WTC11 (cell line): ENCODE data around the gene EFCAB5. TPM values are rescaled to one million over a fixed set of nuclear protein-coding genes. Genes with fewer than 3 reads are reported as not detected.
"Not testable (repeated sequence)": the region's sequence is repeated elsewhere in the genome, so short reads cannot be mapped to it uniquely, and the experiment has no call there.

Experiments
- ATAC-seq: fragments of 200-7000 bp; cut with Tn5 transposase; 2 replicates; pipeline ENCODE4 v1.10.0; 2021; ENCODE audit warnings: mild to moderate bottlenecking, moderate library complexity
- CTCF ChIA-PET: fragments of 300-600 bp; sonication (Branson Sonifier 250); formaldehyde crosslinking; loops from one replicate; lab custom pipeline; 2021; ENCODE audit warnings: antibody characterized with exemption; lab: Charles Lee
- POLR2A ChIA-PET: fragments of 350-600 bp; sonication (Branson Sonifier 250); formaldehyde crosslinking; loops from one replicate; lab custom pipeline; 2021; ENCODE audit warnings: antibody characterized with exemption; lab: Charles Lee
- DNase-seq: peaks from one replicate; pipeline ENCODE4 v3.0.0; 2021; ENCODE audit warnings: low spot score
- H3K27ac Mint-ChIP-seq: 2 replicates; pipeline ENCODE4 v1.8.0; 2021; ENCODE audit warnings: mixed read lengths
- H3K27me3 Mint-ChIP-seq: 2 replicates; pipeline ENCODE4 v1.8.0; 2021; ENCODE audit warnings: low read depth, mild to moderate bottlenecking, moderate library complexity, mixed read lengths
- H3K36me3 Mint-ChIP-seq: 2 replicates; pipeline ENCODE4 v1.8.0; 2021; ENCODE audit warnings: mixed read lengths
- H3K4me1 Mint-ChIP-seq: 2 replicates; pipeline ENCODE4 v1.8.0; 2022; ENCODE audit warnings: mixed read lengths
- H3K4me3 Mint-ChIP-seq: 2 replicates; pipeline ENCODE4 v1.8.0; 2021; ENCODE audit warnings: mild to moderate bottlenecking, moderate library complexity, mixed read lengths
- H3K9me3 Mint-ChIP-seq: 2 replicates; pipeline ENCODE4 v1.8.0; 2021; ENCODE audit warnings: mixed read lengths
- ATF1 ChIP-seq: sonication (generic); formaldehyde crosslinking; IDR thresholded peaks from 2 replicates; pipeline ENCODE4 v1.8.1; 2023; ENCODE audit warnings: mild to moderate bottlenecking, moderate library complexity, missing genetic modification reagents
- CDX4 ChIP-seq: fragments of 250-450 bp; sonication (Bioruptor Pico); IDR thresholded peaks from 2 replicates; pipeline ENCODE4 v1.9.0; 2021; ENCODE audit warnings: moderate library complexity, mild to moderate bottlenecking, inconsistent platforms, borderline replicate concordance
- E2F1 ChIP-seq: sonication (generic); formaldehyde crosslinking; IDR thresholded peaks from 2 replicates; pipeline ENCODE4 v1.8.0; 2022; ENCODE audit warnings: mild to moderate bottlenecking, missing genetic modification reagents
- ESRRA ChIP-seq: sonication (generic); formaldehyde crosslinking; IDR thresholded peaks from 2 replicates; pipeline ENCODE4 v1.8.1; 2022; ENCODE audit warnings: mild to moderate bottlenecking, missing genetic modification reagents, borderline replicate concordance
- FOXJ3 ChIP-seq: sonication (generic); formaldehyde crosslinking; IDR thresholded peaks from 2 replicates; pipeline ENCODE4 v1.9.0; 2021; ENCODE audit warnings: missing genetic modification reagents, mild to moderate bottlenecking, borderline replicate concordance
- KAT7 ChIP-seq: sonication (generic); formaldehyde crosslinking; IDR thresholded peaks from 2 replicates; pipeline ENCODE4 v1.8.1; 2023; ENCODE audit warnings: missing genetic modification reagents, mild to moderate bottlenecking, borderline replicate concordance
- NFE2L1 ChIP-seq: sonication (generic); formaldehyde crosslinking; IDR thresholded peaks from 2 replicates; pipeline ENCODE4 v1.8.1; 2023; ENCODE audit warnings: missing genetic modification reagents
- NR2C2 ChIP-seq: sonication (generic); formaldehyde crosslinking; IDR thresholded peaks from 2 replicates; pipeline ENCODE4 v1.8.0; 2022; ENCODE audit warnings: mild to moderate bottlenecking, missing genetic modification reagents
- SMAD3 ChIP-seq: sonication (generic); formaldehyde crosslinking; IDR thresholded peaks from 2 replicates; pipeline ENCODE4 v1.8.0; 2022; ENCODE audit warnings: missing genetic modification reagents, mild to moderate bottlenecking, borderline replicate concordance
- ZNF263 ChIP-seq: sonication (generic); formaldehyde crosslinking; IDR thresholded peaks from 2 replicates; pipeline ENCODE4 v1.8.1; 2022; ENCODE audit warnings: low read depth, mild to moderate bottlenecking, moderate library complexity, missing genetic modification reagents
- ZNF281 ChIP-seq: sonication (generic); formaldehyde crosslinking; IDR thresholded peaks from 2 replicates; pipeline ENCODE4 v1.8.0; 2023; ENCODE audit warnings: mild to moderate bottlenecking, missing genetic modification reagents
- ZNF317 ChIP-seq: sonication (generic); formaldehyde crosslinking; IDR thresholded peaks from 2 replicates; pipeline ENCODE4 v1.8.1; 2023; ENCODE audit warnings: low read depth, mild to moderate bottlenecking, moderate library complexity, missing genetic modification reagents, borderline replicate concordance
- ZNF671 ChIP-seq: fragments of 250-450 bp; sonication (Bioruptor Pico); IDR thresholded peaks from 2 replicates; pipeline ENCODE4 v1.8.0; 2021; ENCODE audit warnings: mild to moderate bottlenecking
- total RNA-seq: library from RNA; stranded (reverse); gene quantifications from 3 replicates; pipeline ENCODE4 v1.2.3, GENCODE V29; 2021
- TF ChIP-seq, protein P1 (sequence below): sonication (generic); formaldehyde crosslinking; IDR thresholded peaks from 2 replicates; pipeline ENCODE4 v1.8.1; 2023; ENCODE audit warnings: mild to moderate bottlenecking, missing genetic modification reagents, moderate library complexity
- TF ChIP-seq, protein P2 (sequence below): sonication (generic); formaldehyde crosslinking; IDR thresholded peaks from 2 replicates; pipeline ENCODE4 v1.8.1; 2022; ENCODE audit warnings: mild to moderate bottlenecking, missing genetic modification reagents, moderate library complexity, borderline replicate concordance
- TF ChIP-seq, protein P3 (sequence below): sonication (generic); formaldehyde crosslinking; conservative IDR thresholded peaks from 2 replicates; pipeline ENCODE4 v1.8.1; 2023; ENCODE audit warnings: mild to moderate bottlenecking, low read depth, missing genetic modification reagents, moderate library complexity
- TF ChIP-seq, protein P4 (sequence below): sonication (generic); formaldehyde crosslinking; IDR thresholded peaks from 2 replicates; pipeline ENCODE4 v1.8.0; 2022; ENCODE audit warnings: mild to moderate bottlenecking, missing genetic modification reagents
- TF ChIP-seq, protein P5 (sequence below): fragments of 250-450 bp; sonication (Bioruptor Pico); IDR thresholded peaks from 2 replicates; pipeline ENCODE4 v1.9.0; 2021; ENCODE audit warnings: mild to moderate bottlenecking

The EFCAB5 gene
- total RNA-seq, 1 experiment from 2014 or later, result 0.59 TPM

GRCh38 chr17:30086896-30087295 is 145.5 kb downstream of the EFCAB5 start (continued):
- TF ChIP-seq, protein P1, sequence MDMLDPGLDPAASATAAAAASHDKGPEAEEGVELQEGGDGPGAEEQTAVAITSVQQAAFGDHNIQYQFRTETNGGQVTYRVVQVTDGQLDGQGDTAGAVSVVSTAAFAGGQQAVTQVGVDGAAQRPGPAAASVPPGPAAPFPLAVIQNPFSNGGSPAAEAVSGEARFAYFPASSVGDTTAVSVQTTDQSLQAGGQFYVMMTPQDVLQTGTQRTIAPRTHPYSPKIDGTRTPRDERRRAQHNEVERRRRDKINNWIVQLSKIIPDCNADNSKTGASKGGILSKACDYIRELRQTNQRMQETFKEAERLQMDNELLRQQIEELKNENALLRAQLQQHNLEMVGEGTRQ (CRISPR knock-in tag), result no peak
- TF ChIP-seq SMAD3 (CRISPR knock-in tag) (no peak), NFE2L1 (CRISPR knock-in tag) (no peak), NR2C2 (CRISPR knock-in tag) (no peak)

GRCh38 chr17:30087431-30087830 is 146.0 kb downstream of the EFCAB5 start:
- peaks cover 10% of the 10 kb centered on the region for H3K9me3 Mint-ChIP-seq
- DNase-seq, H3K4me3 Mint-ChIP-seq, H3K27me3 Mint-ChIP-seq, POLR2A ChIA-PET, H3K4me1 Mint-ChIP-seq, ATAC-seq, H3K27ac Mint-ChIP-seq, H3K36me3 Mint-ChIP-seq: not testable (repeated sequence)
- CTCF ChIA-PET, result interaction anchor here (1.1 kb wide), 1 partner anchor 280 kb away, joined by 3 read pairs; no protein-coding TSS in a partner anchor

- ChIA-PET POLR2A (no interaction called here), CTCF (interaction anchor here (0.7 to 5.6 kb wide), 6 partner anchors 11 to 474 kb away, joined by 3 to 69 read pairs (median 8); partner anchors contain the start of gene CORO6)
- H3K4me3 Mint-ChIP-seq, result no peak overlapping the region
- H3K36me3 Mint-ChIP-seq, result no peaks in the 10 kb centered on the region
- ATAC-seq (no peak), DNase-seq (no peak)
- TF ChIP-seq ZNF281 (CRISPR knock-in tag) (no peak), ATF1 (no peak), CDX4 (CRISPR knock-in tag) (no peak), ZNF671 (no peak), ESRRA (no peak), KAT7 (CRISPR knock-in tag) (no peak), NFE2L1 (CRISPR knock-in tag) (no peak), FOXJ3 (CRISPR knock-in tag) (no peak), ZNF263 (no peak), ZNF317 (CRISPR knock-in tag) (no peak), E2F1 (CRISPR knock-in tag) (no peak)
- TF ChIP-seq, protein P2, sequence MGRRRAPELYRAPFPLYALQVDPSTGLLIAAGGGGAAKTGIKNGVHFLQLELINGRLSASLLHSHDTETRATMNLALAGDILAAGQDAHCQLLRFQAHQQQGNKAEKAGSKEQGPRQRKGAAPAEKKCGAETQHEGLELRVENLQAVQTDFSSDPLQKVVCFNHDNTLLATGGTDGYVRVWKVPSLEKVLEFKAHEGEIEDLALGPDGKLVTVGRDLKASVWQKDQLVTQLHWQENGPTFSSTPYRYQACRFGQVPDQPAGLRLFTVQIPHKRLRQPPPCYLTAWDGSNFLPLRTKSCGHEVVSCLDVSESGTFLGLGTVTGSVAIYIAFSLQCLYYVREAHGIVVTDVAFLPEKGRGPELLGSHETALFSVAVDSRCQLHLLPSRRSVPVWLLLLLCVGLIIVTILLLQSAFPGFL (CRISPR knock-in tag), result no peak
- TF ChIP-seq, protein P3, sequence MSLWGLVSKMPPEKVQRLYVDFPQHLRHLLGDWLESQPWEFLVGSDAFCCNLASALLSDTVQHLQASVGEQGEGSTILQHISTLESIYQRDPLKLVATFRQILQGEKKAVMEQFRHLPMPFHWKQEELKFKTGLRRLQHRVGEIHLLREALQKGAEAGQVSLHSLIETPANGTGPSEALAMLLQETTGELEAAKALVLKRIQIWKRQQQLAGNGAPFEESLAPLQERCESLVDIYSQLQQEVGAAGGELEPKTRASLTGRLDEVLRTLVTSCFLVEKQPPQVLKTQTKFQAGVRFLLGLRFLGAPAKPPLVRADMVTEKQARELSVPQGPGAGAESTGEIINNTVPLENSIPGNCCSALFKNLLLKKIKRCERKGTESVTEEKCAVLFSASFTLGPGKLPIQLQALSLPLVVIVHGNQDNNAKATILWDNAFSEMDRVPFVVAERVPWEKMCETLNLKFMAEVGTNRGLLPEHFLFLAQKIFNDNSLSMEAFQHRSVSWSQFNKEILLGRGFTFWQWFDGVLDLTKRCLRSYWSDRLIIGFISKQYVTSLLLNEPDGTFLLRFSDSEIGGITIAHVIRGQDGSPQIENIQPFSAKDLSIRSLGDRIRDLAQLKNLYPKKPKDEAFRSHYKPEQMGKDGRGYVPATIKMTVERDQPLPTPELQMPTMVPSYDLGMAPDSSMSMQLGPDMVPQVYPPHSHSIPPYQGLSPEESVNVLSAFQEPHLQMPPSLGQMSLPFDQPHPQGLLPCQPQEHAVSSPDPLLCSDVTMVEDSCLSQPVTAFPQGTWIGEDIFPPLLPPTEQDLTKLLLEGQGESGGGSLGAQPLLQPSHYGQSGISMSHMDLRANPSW (CRISPR knock-in tag), result no peak
- TF ChIP-seq, protein P4, sequence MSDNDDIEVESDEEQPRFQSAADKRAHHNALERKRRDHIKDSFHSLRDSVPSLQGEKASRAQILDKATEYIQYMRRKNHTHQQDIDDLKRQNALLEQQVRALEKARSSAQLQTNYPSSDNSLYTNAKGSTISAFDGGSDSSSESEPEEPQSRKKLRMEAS (CRISPR knock-in tag), result no peak
- TF ChIP-seq, protein P5, sequence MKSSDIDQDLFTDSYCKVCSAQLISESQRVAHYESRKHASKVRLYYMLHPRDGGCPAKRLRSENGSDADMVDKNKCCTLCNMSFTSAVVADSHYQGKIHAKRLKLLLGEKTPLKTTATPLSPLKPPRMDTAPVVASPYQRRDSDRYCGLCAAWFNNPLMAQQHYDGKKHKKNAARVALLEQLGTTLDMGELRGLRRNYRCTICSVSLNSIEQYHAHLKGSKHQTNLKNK, result no peak
- H3K4me1 Mint-ChIP-seq, result 0 out of 2 replicates have a peak, but pooled peaks cover 3% of the 10 kb centered on the region
- H3K27me3 Mint-ChIP-seq, result no peaks in the 10 kb centered on the region; the same call in 1 of the 2 replicates
- H3K9me3 Mint-ChIP-seq, result peaks cover 8% of the 10 kb centered on the region
- no peak overlapping the region for H3K27ac Mint-ChIP-seq
Measured at GRCh38 chr17:30091121-30091670, 149.8 kb downstream of the EFCAB5 start.
